Common myeloid progenitor, CD34-positive (primary cell): ENCODE measurements around the gene SOX3.

ENCODE experiments used
- CTCF ChIA-PET: fragments of 350-600 bp; sonication (Branson Sonifier 250); formaldehyde crosslinking; loops from one replicate; lab custom pipeline; 2021; ENCODE audit warnings: antibody characterized with exemption; lab: Charles Lee
- POLR2A ChIA-PET: fragments of 350-600 bp; sonication (Branson Sonifier 250); formaldehyde crosslinking; loops from one replicate; lab custom pipeline; 2021; ENCODE audit warnings: antibody characterized with exemption; lab: Charles Lee
- DNase-seq, 3 donors: peaks; one replicate each; pipeline versions ENCODE4 v3.0.0 to v3.0.0-alpha.2; 2013
- H3K27ac ChIP-seq, 2 experiments: 1 replicate in 1 of 2; 2 replicates in 1 of 2; pipeline ENCODE4 v1.7.0; 2013; ENCODE audit warnings: inconsistent platforms in 2 of 2, low read length in 2 of 2, mild to moderate bottlenecking in 2 of 2, low read depth in 1 of 2, moderate library complexity in 1 of 2; ENCODE audit not compliant: severe bottlenecking in 2 of 2, insufficient read depth in 1 of 2, poor library complexity in 1 of 2
- H3K27me3 ChIP-seq, 5 experiments: replicated peaks in 2 of 5; 1 replicate in 3 of 5; 2 replicates in 2 of 5; pipeline versions ENCODE4 v1.6.1 to v1.7.0; 2013; ENCODE audit warnings: low read length in 4 of 5, mild to moderate bottlenecking in 2 of 5, moderate library complexity in 2 of 5, inconsistent platforms in 1 of 5; ENCODE audit not compliant: insufficient read depth in 5 of 5, control insufficient read depth in 4 of 5
- H3K36me3 ChIP-seq, 4 experiments: 1 replicate in 2 of 4; 2 replicates in 2 of 4; pipeline versions ENCODE4 v1.6.1 to v1.7.0; 2013; ENCODE audit warnings: low read length in 3 of 4, control low read depth in 1 of 4, mild to moderate bottlenecking in 1 of 4; ENCODE audit not compliant: control insufficient read depth in 4 of 4, insufficient read depth in 4 of 4
- H3K4me1 ChIP-seq, 4 experiments: 1 replicate in 3 of 4; 2 replicates in 1 of 4; pipeline versions ENCODE4 v1.6.1 to v1.7.1; 2013; ENCODE audit warnings: low read length in 3 of 4, mild to moderate bottlenecking in 3 of 4, control low read depth in 1 of 4, inconsistent platforms in 1 of 4, moderate library complexity in 1 of 4; ENCODE audit not compliant: control insufficient read depth in 4 of 4, insufficient read depth in 4 of 4; ENCODE audit errors: control extremely low read depth in 1 of 4
- H3K4me3 ChIP-seq, 7 experiments: 1 replicate in 4 of 7; 2 replicates in 3 of 7; pipeline versions ENCODE4 v1.5.1 to v1.7.0; 2013; ENCODE audit warnings: mild to moderate bottlenecking in 7 of 7, low read length in 6 of 7, moderate library complexity in 6 of 7, inconsistent platforms in 2 of 7, low read depth in 2 of 7, control low read depth in 1 of 7; ENCODE audit not compliant: insufficient read depth in 4 of 7, control insufficient read depth in 1 of 7; ENCODE audit errors: extremely low read depth in 1 of 7
- H3K9me3 ChIP-seq, 5 experiments: 1 replicate in 4 of 5; 2 replicates in 1 of 5; pipeline versions ENCODE4 v1.6.1 to v1.7.1; 2013; ENCODE audit warnings: low read length in 4 of 5, mild to moderate bottlenecking in 2 of 5, inconsistent platforms in 1 of 5, low read depth in 1 of 5, moderate library complexity in 1 of 5; ENCODE audit not compliant: control insufficient read depth in 4 of 5, insufficient read depth in 2 of 5; ENCODE audit errors: control extremely low read depth in 1 of 5
- WGBS: methylation state at CpG from one replicate; pipeline ENCODE4 v1.1.5; 2013; ENCODE audit not compliant: insufficient coverage; 5-methylcytosine and 5-hydroxymethylcytosine counted together

SOX3 gene

GRCh38 chrX:140510895-140511295 is 6.0 kb upstream of the SOX3 start:
- ChIA-PET POLR2A (no interaction called here), CTCF (no interaction called here)
- no peak overlapping the region for H3K27ac ChIP-seq
- no peak overlapping the region for H3K4me3 ChIP-seq
- H3K4me1 ChIP-seq, result peaks cover 0 to 4% (median under 1%) of the 10 kb centered on the region in 4 experiments
- no peaks in the 10 kb centered on the region for H3K36me3 ChIP-seq
- WGBS, result 24% methylated on average over 42 of the region's 42 CpGs
- H3K9me3 ChIP-seq, result peaks cover 0 to 11% (median 3%) of the 10 kb centered on the region in 5 experiments
- peaks cover 0 to 76% (median 24%) of the 10 kb centered on the region in 5 experiments for H3K27me3 ChIP-seq
- no peak for DNase-seq

GRCh38 chrX:140510306-140510676 is 5.4 kb upstream of the SOX3 start:
- H3K36me3 ChIP-seq, result no peaks in the 10 kb centered on the region
- DNase-seq, result no peak
- peaks cover 0 to 82% (median 23%) of the 10 kb centered on the region in 5 experiments for H3K27me3 ChIP-seq
- CTCF ChIA-PET, result no interaction called here
- WGBS, result 40% methylated on average over 5 of the region's 12 CpGs
- H3K9me3 ChIP-seq, result peaks cover 0 to 14% (median 3%) of the 10 kb centered on the region in 5 experiments
- H3K4me3 ChIP-seq, result no peak overlapping the region
- POLR2A ChIA-PET, result no interaction called here
- H3K27ac ChIP-seq, result no peak overlapping the region
- H3K4me1 ChIP-seq, result peaks cover 0 to 7% (median 3%) of the 10 kb centered on the region in 4 experiments

GRCh38 chrX:140509468-140510305 is 4.8 kb upstream of the SOX3 start:
- no peak overlapping the region for H3K4me3 ChIP-seq
- POLR2A ChIA-PET, result no interaction called here
- H3K27me3 ChIP-seq, result peaks cover 0 to 86% (median 23%) of the 10 kb centered on the region in 5 experiments
- no peaks in the 10 kb centered on the region for H3K36me3 ChIP-seq
- no peak overlapping the region for H3K27ac ChIP-seq
- 38% methylated on average over 28 of the region's 30 CpGs for WGBS
- DNase-seq, result no peak
- CTCF ChIA-PET, result no interaction called here
- H3K9me3 ChIP-seq, result peaks cover 0 to 15% (median 3%) of the 10 kb centered on the region in 5 experiments
- peaks cover 0 to 7% (median 3%) of the 10 kb centered on the region in 4 experiments for H3K4me1 ChIP-seq

- Histone ChIP-seq H3K9me3 (peaks cover 0 to 21% (median 3%) of the 10 kb centered on the region in 5 experiments), H3K36me3 (no peaks in the 10 kb centered on the region), H3K27me3 (peaks cover 0 to 91% (median 25%) of the 10 kb centered on the region in 5 experiments), H3K27ac (no peak overlapping the region), H3K4me3 (no peak overlapping the region), H3K4me1 (peaks cover 0 to 12% (median 5%) of the 10 kb centered on the region in 4 experiments)
- DNase-seq, result no peak
- CTCF ChIA-PET, result no interaction called here
- POLR2A ChIA-PET, result no interaction called here
- WGBS, result 50% methylated on average over 13 of the region's 16 CpGs
Observed at GRCh38 chrX:140508958-140509357, 4.1 kb upstream of the SOX3 start.

- CTCF ChIA-PET, result no interaction called here
- POLR2A ChIA-PET, result no interaction called here
- no peak for DNase-seq
- no peak overlapping the region for H3K4me3 ChIP-seq
- WGBS, result 30% methylated on average over 20 of the region's 23 CpGs
- H3K27me3 ChIP-seq, result peaks cover 0 to 89% (median 25%) of the 10 kb centered on the region in 5 experiments
- peaks cover 0 to 25% (median 6%) of the 10 kb centered on the region in 5 experiments for H3K9me3 ChIP-seq
- no peaks in the 10 kb centered on the region for H3K36me3 ChIP-seq
- H3K27ac ChIP-seq, result no peak overlapping the region
- H3K4me1 ChIP-seq, result peaks cover 0 to 15% (median 5%) of the 10 kb centered on the region in 4 experiments
Observed at GRCh38 chrX:140507982-140508305, 3.1 kb upstream of the SOX3 start.

- no peak overlapping the region for H3K27ac ChIP-seq
- H3K27me3 ChIP-seq, result peaks cover 0 to 90% (median 25%) of the 10 kb centered on the region in 5 experiments
- POLR2A ChIA-PET, result no interaction called here
Observed at GRCh38 chrX:140507223-140507981, 2.5 kb upstream of the SOX3 start.

More at GRCh38 chrX:140507223-140507981, 2.5 kb upstream of the SOX3 start:
- CTCF ChIA-PET, result interaction anchor here (1.0 kb wide), 1 partner anchor 185 kb away, joined by 3 read pairs; no protein-coding TSS in a partner anchor
- no peak overlapping the region for H3K4me3 ChIP-seq
- peaks cover 0 to 16% (median 5%) of the 10 kb centered on the region in 4 experiments for H3K4me1 ChIP-seq
- H3K9me3 ChIP-seq, result peaks cover 0 to 25% (median 6%) of the 10 kb centered on the region in 5 experiments
- WGBS, result 31% methylated on average over 33 of the region's 36 CpGs
- DNase-seq, result no peak
- no peaks in the 10 kb centered on the region for H3K36me3 ChIP-seq
